Activated CD4-positive, CD25-positive, alpha-beta regulatory T cell (primary cell): ENCODE measurements around the gene GNPTG.
A peak's percentile ranks its signal among the peaks of the same experiment; 100 is the strongest.
"Not testable (repeated sequence)": the region's sequence is repeated elsewhere in the genome, so short reads cannot be mapped to it uniquely, and the experiment has no call there.

ENCODE experiments used
- DNase-seq, 4 experiments: peaks; one replicate each; lab custom pipeline; 2025; lab: John Stamatoyannopoulos, UW

GNPTG gene

GRCh38 chr16:1319041-1319440 lies 32.7 kb upstream of the GNPTG start:
- DNase-seq = no peak

- no peak for DNase-seq
Measured at GRCh38 chr16:1320097-1320496, 31.6 kb upstream of the GNPTG start.

- DNase-seq = no peak
Measured at GRCh38 chr16:1320658-1321240, 31.0 kb upstream of the GNPTG start.

GRCh38 chr16:1322407-1322806 lies 29.3 kb upstream of the GNPTG start:
- no peak for DNase-seq

- DNase-seq = no peak
Measured at GRCh38 chr16:1323296-1324239, 28.2 kb upstream of the GNPTG start.

GRCh38 chr16:1324286-1324826 lies 27.4 kb upstream of the GNPTG start:
- DNase-seq = no peak

- no peak for DNase-seq
Measured at GRCh38 chr16:1325261-1325660, 26.5 kb upstream of the GNPTG start.

GRCh38 chr16:1325673-1326371 lies 25.9 kb upstream of the GNPTG start:
- no peak for DNase-seq

GRCh38 chr16:1326391-1326790 lies 25.3 kb upstream of the GNPTG start:
- DNase-seq = no peak

- no peak for DNase-seq
Measured at GRCh38 chr16:1326946-1327618, 24.6 kb upstream of the GNPTG start.

- DNase-seq = no peak
Measured at GRCh38 chr16:1327619-1327947, 24.1 kb upstream of the GNPTG start.

- not testable (repeated sequence) for DNase-seq
Measured at GRCh38 chr16:1328136-1328535, 23.6 kb upstream of the GNPTG start.

- DNase-seq = not testable (repeated sequence)
Measured at GRCh38 chr16:1328961-1329360, 22.8 kb upstream of the GNPTG start.

GRCh38 chr16:1330260-1330914 lies 21.3 kb upstream of the GNPTG start:
- no peak for DNase-seq

GRCh38 chr16:1330931-1331711 lies 20.6 kb upstream of the GNPTG start:
- no peak for DNase-seq

GRCh38 chr16:1331712-1332617 lies 19.8 kb upstream of the GNPTG start:
- DNase-seq = no peak

GRCh38 chr16:1332618-1333148 lies 19.0 kb upstream of the GNPTG start:
- DNase-seq = no peak

- peak in 2 of 4 experiments; percentile 19 to 24 for DNase-seq
Measured at GRCh38 chr16:1333149-1333812, 18.4 kb upstream of the GNPTG start, which contains the start of gene BAIAP3. TSS of gene BAIAP3 (plus strand) at chr16:1333645. CDS start at chr16:1338550, 4,905 bp downstream.
